GM11168 (cell line): ENCODE measurements around the gene SCART1.

Source experiments
- in situ Hi-C: fragments of 300-500 bp; cut with MboI; formaldehyde crosslinking; loops from one replicate; pipeline ENCODE4 v1.12.0; 2022; ENCODE audit warnings: low sequenced_read_pairs; ENCODE audit not compliant: unreplicated experiment

The SCART1 gene

DNA sequence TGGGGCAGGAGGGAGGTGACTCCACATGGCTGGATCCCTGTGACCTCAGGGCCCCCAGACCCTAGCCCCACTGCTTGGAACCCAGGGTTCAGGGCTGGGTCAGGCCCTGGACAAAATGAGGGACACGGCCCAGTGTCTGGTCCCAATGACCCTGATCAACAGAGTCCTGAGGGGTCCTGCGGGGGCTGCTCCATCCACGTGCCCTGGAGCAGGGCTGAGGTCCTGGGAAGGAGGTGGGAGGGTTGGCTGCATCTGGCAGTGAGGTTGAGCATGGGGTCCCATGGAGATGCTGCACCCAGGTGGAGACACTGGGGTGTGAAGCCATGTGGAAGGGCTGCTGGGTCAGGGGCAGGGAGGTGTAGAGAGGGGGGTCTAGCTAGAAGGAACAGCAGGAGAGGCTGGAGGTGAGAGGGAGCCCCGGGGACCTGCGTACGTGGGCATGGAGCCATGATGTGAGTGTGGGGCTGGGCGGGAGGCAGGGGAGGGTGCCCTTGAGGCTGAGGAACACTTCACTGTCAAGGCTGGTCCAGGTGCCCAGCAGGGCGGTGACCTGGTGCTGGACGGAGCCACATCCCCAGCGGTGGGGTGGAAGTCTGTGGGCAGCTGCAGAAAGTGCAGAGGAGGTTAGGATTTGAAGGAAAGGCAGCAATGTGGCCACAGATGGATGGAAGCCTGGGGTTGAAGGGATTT is 604 bp downstream of the SCART1 start:
- in situ Hi-C loops: no loop called here

DNA sequence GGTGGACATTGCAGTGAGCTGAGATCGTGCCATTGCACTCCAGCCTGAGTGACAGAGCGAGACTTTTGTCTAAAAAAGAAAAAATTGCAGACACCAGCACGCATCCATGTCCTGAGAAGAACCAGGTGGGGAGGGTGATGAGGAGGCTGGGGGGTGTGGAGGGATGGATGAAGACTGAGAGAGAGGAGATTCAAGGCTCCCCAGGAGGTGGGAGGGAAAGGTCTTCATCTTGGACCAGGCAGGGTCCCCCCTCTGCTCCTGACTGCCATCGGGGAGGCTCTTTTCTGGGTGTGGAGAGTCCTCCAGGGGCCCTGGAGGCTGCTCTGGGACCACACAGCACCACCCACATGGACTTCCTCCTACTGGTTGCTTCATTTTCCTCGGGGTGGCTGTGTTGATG is 1.5 kb downstream of the SCART1 start:
- in situ Hi-C loops: no loop called here

DNA sequence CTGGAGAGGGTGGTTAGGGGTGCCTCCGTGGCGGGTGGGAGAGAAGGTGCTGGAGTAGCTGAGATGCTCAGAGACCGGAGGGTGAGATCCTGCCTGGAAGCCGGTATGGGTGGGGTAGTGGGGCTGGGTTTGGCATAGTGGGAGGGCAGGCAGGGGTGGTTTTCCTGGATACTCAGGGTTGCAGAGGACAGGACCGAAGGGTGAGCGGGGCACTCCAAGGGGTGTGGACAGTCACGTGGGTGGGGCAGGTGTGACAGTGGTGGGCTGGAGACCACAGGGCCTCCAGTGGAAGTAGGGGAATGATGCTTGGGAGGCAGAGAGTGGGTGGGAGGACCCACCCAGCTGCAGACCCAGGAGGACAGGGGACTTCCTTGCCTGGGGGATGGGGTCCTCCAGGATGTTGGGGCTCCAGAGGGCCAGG is 1.9 kb downstream of the SCART1 start:
- in situ Hi-C loops: no loop called here

DNA sequence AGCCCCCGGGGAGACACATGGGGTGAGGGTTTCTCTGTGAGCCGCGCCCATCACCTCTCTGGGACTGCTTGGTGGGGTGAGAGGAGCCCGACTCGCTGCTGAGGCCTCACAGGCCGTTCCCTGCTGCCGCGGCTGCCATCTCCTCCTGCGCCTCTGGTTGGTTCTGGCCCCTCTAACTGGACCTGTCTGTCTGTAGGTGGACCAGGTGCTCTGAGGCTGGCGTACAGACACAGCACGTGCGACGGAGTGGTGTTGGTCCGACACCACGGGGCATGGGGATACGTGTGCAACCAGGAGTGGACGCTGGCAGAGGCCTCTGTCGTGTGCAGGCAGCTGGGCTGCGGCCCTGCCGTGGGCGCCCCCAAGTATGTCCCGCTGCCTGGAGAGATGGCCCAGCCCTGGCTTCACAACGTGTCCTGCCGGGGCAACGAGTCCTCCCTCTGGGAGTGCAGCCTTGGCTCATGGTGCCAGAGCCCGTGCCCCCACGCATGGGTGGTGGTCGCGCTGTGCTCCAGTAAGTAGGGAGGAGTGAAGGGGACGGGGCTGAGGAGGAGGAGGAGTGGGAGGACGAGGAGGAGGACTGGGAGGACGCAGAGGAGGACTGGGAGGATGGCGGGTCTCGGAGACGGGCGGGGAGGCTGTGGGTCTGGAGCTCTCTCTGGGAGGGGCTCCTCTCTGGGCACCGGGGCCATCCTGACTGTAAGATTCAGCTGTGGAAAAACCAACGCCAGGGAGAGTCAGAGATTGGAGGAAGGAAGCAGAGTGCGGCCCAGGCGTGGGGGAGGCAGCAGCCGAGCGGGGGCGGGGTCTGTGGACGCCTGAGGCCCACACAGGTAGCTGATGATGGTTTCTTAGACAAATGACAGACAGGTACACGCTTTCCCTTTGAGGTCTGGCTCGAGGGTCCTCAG is 2.6 kb downstream of the SCART1 start:
- in situ Hi-C loops: no loop called here

DNA sequence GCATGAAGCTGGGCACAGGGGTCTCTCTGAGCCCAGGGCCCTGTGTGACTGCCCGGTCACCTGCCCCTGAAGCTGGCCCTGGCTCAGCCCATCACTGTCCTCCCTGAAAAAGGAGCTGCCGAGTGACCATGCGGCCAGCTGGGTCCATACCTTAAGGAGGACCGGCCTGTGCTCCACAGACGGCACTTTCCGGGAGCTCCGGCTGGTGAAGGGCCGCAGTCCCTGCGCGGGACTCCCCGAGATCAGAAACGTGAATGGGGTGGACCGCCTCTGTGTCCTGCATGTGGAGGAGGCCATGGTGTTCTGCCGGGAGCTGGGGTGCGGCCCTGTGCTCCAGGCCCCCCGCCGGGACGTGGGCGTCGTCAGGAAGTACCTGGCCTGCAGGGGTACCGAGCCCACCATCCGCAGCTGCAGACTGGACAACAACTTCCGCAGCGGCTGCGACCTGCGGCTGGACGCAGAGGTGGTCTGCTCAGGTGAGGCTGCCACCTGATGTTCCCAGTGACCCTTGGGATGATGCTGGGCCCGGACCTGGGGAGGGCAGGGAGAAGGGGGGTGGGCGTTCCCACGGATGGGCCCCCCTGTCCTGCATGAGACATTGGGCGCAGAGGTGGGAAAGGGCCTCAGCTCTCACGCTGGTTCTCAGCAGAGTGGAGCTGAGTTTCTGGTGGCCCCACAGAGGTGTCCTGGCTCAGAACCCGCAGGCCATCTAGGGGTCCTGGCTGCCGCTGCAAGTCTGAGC is 3.5 kb downstream of the SCART1 start:
- in situ Hi-C loops: no loop called here

DNA sequence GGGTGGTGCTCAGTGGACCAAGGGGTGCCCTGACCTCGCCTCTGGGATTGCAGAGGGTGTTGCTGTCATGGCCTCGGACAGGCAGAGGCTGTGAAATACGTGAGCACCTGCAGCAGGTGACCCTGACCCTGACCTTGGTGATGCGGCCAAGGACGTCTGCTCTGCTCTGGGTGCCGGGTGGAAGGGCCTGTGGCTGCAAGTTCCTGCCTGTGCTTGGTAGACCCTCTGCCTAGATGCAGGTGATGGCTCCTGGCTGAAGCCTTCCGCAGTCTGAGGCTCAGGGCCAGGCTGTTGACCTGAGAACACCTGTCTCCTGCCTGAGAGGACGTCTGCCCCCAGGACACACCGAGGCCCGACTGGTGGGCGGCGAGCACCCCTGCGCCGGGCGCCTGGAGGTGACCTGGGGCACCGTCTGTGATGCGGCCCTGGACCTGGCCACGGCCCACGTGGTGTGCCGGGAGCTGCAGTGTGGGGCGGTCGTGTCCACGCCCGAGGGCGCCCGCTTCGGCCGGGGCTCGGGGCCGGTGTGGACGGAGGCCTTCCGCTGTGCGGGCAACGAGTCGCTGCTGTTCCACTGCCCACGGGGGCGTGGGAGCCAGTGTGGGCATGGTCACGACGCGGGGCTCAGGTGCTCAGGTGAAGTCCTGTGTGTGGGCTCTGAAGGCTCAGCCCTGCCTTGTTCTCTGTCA is 4.4 kb downstream of the SCART1 start:
- in situ Hi-C loops: no loop called here

DNA sequence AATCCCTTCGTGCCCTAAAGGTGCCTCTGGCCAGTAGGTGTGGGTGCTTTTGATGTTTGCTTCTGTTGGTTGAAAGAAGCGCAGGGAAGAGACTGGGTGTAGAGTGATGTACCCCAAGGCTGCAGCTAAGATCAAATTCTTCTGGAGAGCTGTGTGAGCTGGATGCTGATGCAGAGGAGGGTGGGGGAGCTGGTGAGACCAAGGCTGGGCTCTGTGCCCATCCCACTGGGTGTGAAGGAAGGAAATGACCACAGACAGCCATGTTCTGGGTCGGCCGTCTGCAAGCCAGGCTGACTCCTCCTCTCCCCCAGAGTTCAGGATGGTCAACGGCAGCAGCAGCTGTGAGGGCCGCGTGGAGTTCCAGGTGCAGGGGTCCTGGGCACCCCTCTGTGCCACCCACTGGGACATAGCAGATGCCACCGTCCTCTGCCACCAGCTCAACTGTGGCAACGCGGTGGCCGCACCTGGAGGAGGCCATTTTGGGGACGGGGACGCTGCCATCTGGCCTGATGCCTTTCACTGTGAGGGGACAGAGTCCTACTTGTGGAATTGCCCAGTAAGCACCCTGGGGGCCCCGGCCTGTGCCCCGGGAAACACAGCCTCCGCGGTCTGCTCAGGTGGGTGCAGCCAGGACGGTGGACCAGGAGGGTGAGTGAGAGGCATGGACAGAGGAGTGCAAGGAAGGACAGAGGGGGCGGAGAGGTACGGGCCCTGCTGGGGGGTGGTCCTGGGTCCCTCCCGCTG is 5.1 kb downstream of the SCART1 start:
- in situ Hi-C loops: no loop called here

DNA sequence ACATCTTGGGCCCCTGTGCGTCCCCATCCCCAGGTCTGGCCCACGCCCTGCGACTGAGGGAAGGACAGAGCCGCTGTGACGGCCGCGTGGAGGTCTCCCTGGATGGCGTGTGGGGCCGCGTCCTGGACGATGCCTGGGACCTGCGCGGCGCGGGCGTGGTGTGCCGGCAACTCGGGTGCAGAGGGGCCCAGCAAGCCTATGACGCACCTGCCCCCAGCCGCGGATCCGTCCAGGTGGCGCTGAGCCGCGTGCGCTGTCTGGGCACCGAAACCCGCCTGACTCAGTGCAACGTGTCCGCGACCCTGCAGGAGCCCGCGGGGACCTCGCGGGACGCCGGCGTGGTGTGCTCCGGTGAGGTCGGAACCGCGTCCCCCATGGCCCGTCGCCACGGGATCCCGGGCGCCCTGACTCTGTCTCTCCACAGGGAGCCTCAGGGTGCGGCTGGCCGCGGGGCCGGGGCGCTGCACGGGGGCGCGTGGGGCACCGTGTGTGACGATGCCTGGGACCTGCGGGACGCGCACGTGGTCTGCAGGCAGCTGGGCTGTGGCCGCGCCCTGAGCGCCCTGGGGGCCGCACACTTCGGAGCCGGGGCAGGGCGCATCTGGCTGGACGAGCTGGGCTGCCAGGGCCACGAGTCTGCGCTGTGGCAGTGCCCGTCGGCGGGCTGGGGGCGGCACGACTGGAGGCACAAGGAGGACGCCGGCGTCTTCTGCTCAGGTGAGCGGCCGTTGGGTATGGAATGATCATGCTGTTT is 5.9 kb downstream of the SCART1 start:
- in situ Hi-C loops: no loop called here

DNA sequence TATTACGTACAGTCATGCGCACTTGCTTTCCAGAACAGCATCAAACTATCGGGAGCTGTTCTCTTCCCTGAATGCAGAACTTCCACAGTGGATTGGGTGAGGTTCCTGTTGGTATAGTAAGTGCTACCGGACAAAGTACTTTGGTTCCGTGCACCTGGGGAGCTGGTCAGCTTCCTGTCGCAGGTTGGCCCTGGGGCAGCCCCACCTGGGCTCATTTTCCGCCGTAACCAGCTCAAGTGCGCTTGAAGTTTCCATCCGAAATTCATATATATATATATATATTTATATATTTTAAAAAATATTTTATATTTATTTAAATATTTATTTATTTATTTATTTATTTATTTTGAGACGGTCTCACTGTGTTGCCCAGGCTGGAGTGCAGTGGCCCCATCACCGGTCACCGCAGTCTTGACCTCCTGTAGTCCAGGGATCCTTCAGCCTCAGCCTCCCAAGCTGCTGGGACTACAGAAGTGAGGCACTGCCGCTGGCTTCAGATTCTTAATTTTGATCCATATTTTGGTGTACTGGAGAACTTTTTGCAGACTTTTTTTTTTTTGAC is 6.5 kb downstream of the SCART1 start:
- in situ Hi-C loops: no loop called here

DNA sequence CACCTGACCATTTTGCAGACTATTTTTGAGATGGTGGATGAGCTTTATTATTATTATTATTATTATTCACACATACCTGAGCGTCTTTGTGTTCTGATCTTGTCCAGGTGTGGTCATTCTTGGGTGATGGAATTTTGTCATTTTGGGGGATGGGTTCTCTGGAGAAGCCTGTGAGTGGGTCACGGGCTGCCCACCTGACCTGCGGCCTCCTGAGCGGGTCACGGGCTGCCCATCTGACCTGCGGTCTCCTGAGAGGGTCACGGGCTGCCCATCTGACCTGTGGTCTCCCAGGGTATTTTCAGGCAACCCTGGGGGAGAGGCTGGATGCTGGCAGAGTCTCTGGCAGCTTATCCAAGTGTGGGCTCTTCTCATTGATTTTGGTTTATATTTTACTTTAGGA is 7.3 kb downstream of the SCART1 start:
- in situ Hi-C loops: no loop called here

DNA sequence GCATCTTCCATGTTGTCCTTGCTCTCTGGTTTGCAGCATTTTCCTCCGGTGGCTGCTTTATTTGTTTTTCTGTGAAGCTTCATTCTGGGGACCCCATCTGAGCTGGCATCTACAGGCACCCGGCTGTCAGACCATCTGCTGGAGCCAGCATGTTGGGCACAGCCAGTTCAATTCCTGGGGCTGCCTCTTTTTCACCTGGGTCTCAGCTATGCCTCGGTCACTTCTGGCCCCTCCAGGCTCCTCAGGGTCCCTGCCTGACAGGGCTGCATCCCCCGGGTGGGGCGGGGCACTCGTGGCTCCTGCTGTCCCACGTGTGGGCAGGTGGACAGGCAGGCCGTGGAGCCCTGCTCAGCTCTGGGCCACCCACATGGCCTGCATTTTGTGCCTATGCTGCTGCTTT is 8.1 kb downstream of the SCART1 start:
- in situ Hi-C loops: no loop called here

DNA sequence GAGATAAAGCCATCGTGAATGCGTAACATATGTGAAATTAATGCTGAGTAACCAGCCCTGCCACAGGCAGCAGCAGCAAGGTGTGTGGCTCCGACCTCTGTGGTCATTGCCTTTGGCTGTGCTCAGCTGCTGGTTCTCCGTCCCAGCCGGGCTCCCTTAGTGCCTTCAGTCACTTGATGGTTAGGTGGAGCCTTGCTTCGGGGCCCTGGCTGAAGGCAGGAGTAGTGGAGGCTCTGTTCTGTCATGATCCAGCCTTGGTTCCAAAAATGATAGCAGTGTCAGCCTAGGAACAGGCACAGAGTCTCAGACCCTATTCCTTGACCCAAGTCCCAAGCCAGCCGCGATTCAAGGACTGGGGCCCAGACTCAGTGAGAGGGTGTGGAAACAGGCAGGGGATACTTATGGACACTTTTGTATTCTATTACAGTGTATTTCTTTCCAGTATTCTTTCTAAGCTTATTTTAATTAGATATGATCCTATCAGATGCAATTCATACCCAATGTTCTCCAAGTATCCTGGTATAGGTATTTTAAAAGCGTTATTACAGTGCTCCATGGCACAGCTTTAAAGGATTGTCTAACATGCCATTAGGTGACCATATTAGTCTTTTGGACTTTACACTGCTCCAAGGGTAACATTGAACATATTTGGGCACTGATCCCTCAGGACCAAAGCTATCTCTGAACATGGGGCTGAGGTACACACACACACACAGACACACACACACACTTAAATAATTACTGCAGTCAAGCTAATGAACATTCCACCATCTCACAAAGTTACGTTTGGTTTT is 9.0 kb downstream of the SCART1 start:
- in situ Hi-C loops: no loop called here

DNA sequence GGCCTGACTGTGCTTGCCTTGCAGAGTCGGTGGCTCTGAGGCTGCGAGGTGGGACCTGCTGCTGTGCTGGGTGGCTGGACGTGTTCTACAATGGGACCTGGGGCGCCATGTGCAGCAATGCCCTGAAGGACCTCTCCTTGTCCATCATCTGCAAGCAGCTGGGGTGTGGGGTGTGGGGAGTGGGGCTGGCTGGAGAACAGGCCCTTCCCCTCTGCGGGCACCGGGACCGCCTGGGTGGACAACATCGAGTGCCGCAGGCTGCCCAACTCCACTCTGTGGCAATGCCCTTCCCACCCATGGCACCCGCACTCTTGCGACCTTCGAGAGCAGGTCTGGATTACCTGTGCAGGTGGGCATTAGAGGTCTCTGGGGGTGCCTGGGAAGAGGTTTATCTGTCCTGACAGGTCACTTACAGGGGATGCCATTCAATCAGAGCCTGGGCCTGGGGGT is 10.9 kb downstream of the SCART1 start:
- in situ Hi-C loops: no loop called here

DNA sequence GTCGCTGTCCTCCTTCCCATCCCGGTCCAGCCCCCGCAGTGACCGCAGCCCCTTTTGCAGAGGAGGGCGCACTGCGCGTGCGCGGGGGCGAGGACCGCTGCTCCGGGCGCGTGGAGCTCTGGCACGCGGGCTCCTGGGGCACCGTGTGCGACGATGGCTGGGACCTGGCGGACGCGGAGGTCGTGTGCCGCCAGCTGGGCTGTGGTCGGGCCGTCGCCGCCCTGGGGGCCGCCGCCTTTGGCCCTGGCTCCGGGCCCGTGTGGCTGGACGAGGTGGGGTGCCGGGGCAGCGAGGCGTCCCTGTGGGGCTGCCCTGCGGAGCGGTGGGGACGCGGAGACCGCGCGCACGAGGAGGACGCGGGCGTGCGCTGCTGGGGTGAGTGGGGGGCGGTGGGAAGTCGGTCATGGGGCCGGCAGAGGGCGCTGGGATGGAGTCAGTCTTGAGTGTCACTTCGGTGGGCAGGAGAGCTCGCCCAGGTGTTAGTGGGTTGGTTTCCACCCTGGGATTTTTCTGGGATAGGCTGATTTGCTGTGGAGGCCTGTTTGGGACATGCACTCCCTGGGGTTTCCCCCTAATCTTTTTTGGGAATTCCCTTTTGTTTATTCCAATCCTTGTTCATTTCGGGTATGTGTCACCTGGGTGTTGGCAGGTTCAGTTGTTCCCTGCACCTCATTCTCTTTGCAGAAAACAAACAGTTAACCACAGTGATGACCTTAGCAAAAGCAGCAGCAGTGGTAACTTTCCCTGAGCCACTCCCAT is 11.6 kb downstream of the SCART1 start:
- in situ Hi-C loops: no loop called here

DNA sequence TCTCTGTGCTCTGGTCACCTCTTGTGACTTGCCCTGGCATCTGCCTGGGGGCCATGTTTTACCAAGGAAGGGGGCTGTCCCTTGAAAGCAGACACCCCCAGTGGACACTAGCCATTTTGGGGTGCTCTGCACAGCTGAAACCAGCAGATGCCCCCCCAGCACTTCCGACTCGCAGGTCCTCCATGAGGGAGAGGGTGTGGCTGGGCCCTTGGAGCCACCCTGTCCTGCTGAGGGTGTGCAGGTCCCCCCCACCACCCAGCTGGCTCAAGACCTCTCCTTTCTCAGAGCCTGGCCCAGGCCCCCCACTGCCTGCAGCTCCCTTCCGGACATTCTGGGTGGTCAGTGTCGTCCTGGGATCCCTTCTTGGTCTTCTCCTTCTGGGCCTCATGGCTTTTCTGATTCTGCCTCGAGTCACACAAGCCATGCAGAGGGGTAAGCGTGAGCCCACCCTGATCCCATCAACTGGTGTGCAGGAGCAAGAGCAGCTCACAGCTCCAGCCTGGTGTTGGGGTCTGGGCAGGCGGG is 12.3 kb downstream of the SCART1 start:
- in situ Hi-C loops: no loop called here

DNA sequence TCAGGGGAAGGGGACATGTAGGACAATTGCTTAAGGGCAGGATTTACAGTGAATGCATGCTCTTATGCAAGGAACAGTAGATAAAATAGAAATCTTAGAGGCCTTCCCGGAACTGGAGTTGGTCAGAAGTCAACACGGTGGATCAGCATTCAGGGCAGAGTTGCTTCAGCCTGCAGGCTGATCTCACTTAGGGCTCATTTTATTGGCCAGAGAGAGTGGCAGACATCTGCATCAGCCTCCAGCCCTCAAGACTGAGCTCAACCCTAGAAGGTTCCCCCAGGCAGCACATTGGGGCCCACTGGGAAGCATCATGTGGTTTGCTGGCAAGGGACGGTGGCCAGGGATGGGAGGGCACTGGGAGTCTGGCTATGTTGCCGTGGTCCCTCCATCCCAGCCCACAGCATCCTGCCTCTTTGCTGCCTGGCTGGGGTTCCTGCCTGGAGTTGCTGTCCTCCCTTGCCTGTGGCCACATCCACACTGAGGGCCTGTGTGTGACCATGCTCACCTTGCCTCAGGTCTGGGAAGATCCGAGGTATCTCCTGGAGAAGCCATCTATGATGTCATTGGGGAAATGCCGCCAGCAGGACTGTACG is 13.0 kb downstream of the SCART1 start:
- in situ Hi-C loops: no loop called here
